ENCODE results near the gene AGRN. TPM values are rescaled to one million over a fixed set of nuclear protein-coding genes. Genes with fewer than 3 reads are reported as not detected.

Gene AGRN
- total RNA-seq, 4 donors from 2014 or later: 68.3 to 147 (median 129) TPM

DNA sequence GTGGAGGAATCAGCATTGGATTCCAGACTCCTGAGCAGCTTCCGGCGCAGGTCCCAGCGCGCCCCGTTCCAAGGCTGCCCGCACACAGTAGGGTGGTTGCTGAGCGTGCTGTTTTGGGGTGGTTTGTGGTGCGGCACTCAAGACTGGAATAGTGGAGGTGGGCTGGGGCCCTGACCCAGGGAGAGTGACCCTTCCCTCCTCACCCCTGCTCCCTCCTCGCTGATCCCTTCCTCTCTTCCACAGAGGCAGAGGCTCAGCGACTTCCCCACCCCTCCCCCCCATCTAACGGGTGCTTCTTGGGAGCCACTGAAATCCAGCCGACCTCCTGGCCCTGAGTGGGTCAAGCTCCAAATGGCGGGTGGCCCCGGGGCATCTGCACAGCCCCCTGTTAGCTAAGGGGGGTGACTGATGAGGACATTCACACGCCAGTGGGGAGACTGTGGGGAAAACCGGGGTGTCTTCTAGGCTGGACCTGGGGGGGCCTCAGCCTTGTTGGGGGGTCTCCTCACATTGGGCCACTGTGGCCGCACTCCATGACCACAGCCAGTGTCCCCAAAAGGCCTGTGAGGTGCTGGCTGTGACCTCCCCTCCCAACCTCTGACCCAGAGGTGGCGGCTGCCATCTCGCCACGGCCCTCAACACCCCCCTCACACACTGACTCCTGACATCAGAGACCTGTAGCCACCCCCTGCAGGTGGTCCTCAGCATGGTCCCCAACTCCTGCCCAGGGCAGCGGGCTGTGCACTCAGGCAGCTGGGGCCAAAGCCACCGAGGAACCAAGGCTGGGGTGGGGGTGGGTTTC, 16.1 kb upstream of the AGRN start:
- intact Hi-C loops (cut with DNase I): no loop called here
- Histone ChIP-seq H3K27ac (peak overlapping the region in 1 of 3 donors; percentile 44), H3K9me3 (no peaks in the 10 kb centered on the region), H3K27me3 (no peaks in the 10 kb centered on the region), H3K36me3 (no peaks in the 10 kb centered on the region), H3K4me1 (peaks cover 31 to 44% of the 10 kb centered on the region in 2 donors), H3K4me3 (replicated peaks in 1 of 3) (no peak overlapping the region)
- no peak for DNase-seq
- TF ChIP-seq, protein P1, sequence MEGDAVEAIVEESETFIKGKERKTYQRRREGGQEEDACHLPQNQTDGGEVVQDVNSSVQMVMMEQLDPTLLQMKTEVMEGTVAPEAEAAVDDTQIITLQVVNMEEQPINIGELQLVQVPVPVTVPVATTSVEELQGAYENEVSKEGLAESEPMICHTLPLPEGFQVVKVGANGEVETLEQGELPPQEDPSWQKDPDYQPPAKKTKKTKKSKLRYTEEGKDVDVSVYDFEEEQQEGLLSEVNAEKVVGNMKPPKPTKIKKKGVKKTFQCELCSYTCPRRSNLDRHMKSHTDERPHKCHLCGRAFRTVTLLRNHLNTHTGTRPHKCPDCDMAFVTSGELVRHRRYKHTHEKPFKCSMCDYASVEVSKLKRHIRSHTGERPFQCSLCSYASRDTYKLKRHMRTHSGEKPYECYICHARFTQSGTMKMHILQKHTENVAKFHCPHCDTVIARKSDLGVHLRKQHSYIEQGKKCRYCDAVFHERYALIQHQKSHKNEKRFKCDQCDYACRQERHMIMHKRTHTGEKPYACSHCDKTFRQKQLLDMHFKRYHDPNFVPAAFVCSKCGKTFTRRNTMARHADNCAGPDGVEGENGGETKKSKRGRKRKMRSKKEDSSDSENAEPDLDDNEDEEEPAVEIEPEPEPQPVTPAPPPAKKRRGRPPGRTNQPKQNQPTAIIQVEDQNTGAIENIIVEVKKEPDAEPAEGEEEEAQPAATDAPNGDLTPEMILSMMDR (IDR thresholded peaks at IDR 0.05): no peak
- no peak for TF ChIP-seq POLR2A (IDR thresholded peaks at IDR 0.05)
- WGBS, 2 donors: 83 to 84% methylated on average over 14 of the region's 22 CpGs

DNA sequence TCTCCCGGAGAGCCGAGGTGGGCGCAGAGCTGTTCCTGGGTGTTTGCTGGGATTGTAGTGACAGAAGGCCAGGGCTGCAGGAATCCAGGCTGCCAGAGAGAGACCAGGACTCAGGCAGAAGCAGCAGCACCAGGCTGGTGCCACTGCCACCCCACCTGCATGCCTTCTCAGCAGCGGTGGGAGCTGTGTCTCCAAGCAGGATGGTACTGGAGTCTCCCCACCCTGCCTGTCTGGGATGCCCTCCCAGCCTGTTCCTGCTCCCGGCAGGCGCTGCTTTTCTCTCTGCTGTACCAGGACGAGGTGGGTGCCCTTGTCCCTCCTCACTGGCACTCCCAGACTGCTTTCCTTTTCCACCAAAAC, 15.5 kb upstream of the AGRN start:
- Histone ChIP-seq H3K27ac (peak overlapping the region in 1 of 3 donors; percentile 44), H3K27me3 (no peaks in the 10 kb centered on the region), H3K9me3 (no peaks in the 10 kb centered on the region), H3K36me3 (no peaks in the 10 kb centered on the region), H3K4me3 (replicated peaks in 1 of 3) (no peak overlapping the region), H3K4me1 (peaks cover 30 to 40% of the 10 kb centered on the region in 2 donors)
- TF ChIP-seq POLR2A (IDR thresholded peaks at IDR 0.05): no peak
- TF ChIP-seq, protein P1 (IDR thresholded peaks at IDR 0.05): no peak
- WGBS, 2 donors: 68 to 71% methylated on average over 5 to 7 of the region's 7 CpGs
- intact Hi-C loops (cut with DNase I): no loop called here
- DNase-seq: no peak

DNA sequence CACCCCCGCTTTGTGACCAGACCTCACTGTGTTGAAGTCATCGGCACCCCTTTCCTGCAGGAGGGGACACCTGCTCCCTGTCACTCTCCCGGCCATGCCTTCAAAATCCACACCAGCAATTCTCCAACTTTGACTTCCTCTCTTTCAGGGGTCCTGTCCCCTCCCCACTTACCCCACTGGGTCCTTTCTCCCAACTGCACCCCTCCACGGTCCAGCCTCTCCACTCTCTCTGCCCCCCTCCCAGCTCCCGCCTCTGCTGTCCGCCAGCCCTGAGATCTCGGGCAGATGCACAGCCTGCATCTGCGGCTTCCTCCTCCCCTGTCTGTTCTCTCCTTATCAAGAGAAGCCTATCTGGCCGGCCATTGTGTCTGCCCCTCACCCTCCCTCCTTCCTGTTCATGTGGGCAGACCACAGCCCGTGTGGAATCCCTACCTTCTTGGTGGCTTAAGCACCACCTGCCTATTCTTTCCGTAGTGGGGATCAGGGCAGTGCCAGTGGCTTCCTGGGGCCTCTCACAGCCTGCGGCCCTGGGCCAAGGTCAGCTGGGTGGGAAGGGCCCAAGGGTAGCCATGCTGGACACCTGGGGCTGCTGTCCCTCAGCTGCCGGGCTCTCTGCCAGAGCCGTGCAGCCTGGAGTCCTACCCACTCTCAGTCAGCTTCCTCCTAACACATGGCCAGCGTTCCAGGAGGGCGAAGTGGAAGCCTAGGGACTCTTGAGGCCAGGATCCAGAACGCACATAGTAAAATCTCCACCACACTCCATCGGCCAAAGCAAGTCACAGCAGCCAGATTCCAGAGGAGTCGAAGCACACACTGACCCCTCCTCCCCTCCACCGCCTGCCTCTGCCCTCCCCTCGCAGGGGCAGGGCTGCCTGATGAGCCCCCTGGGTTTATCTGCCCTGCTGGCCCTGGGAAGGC, 14.9 kb upstream of the AGRN start:
- no peaks in the 10 kb centered on the region for H3K27me3 ChIP-seq
- intact Hi-C loops (cut with DNase I): no loop called here
- H3K4me3 ChIP-seq (replicated peaks in 1 of 3): no peak overlapping the region
- peaks cover 27 to 36% of the 10 kb centered on the region in 2 donors for H3K4me1 ChIP-seq
- no peaks in the 10 kb centered on the region for H3K9me3 ChIP-seq
- no peaks in the 10 kb centered on the region for H3K36me3 ChIP-seq
- peak in 1 of 2 donors; percentile 33 for TF ChIP-seq POLR2A (IDR thresholded peaks at IDR 0.05)
- TF ChIP-seq, protein P1 (IDR thresholded peaks at IDR 0.05): peak in 1 of 6 experiments; percentile 17
- H3K27ac ChIP-seq: peak overlapping the region; percentile 44 to 87 (median 80)
- WGBS, 2 donors: 38 to 43% methylated on average over 11 to 12 of the region's 21 CpGs
- DNase-seq: peak; percentile 96 to 97

DNA sequence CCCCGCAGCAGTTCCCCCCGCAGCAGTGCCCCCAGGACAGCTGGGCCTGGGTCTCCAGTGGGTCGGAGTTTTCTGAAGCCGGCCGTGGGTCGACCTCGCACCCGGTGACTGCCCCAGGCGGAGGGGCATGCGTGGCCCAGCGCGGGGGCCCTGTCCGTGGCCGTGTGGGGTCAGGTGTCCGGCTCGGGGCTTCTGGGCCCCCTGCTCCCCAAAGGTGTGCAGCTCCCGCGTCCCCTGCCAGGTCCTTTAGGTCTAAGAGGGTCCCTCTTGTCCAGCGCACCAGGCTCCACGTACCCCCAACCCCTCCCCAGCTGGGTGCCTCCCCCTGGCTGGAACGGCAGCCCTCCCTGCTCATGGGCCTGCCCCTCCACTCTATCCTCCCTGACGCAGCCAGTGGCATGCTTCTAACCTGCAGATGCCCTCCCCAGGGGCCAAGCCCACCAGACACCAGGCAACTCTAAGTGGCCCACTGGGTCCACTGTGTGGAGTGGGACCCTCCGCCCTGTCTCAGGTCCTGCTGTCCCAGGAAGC, 14.1 kb upstream of the AGRN start:
- intact Hi-C loops (cut with DNase I): no loop called here
- Histone ChIP-seq H3K4me3 (replicated peaks in 1 of 3) (no peak overlapping the region), H3K9me3 (no peaks in the 10 kb centered on the region), H3K36me3 (no peaks in the 10 kb centered on the region), H3K27ac (peak overlapping the region; percentile 44 to 87 (median 80)), H3K27me3 (no peaks in the 10 kb centered on the region), H3K4me1 (peaks cover 22 to 35% of the 10 kb centered on the region in 2 donors)
- WGBS, 2 donors: 31 to 36% methylated on average over 3 to 13 of the region's 23 CpGs
- no peak for TF ChIP-seq POLR2A (IDR thresholded peaks at IDR 0.05)
- TF ChIP-seq, protein P1 (IDR thresholded peaks at IDR 0.05): no peak
- no peak for DNase-seq

All from thyroid gland (tissue), 4 donors.